ENCODE data around the gene VLDLR.

- TF ChIP-seq, protein P1, sequence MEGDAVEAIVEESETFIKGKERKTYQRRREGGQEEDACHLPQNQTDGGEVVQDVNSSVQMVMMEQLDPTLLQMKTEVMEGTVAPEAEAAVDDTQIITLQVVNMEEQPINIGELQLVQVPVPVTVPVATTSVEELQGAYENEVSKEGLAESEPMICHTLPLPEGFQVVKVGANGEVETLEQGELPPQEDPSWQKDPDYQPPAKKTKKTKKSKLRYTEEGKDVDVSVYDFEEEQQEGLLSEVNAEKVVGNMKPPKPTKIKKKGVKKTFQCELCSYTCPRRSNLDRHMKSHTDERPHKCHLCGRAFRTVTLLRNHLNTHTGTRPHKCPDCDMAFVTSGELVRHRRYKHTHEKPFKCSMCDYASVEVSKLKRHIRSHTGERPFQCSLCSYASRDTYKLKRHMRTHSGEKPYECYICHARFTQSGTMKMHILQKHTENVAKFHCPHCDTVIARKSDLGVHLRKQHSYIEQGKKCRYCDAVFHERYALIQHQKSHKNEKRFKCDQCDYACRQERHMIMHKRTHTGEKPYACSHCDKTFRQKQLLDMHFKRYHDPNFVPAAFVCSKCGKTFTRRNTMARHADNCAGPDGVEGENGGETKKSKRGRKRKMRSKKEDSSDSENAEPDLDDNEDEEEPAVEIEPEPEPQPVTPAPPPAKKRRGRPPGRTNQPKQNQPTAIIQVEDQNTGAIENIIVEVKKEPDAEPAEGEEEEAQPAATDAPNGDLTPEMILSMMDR (IDR thresholded peaks at IDR 0.05) = no peak
- no peak for TF ChIP-seq POLR2A (IDR thresholded peaks at IDR 0.05)
Measured at GRCh38 chr9:2602704-2603116, 18.9 kb upstream of the VLDLR start.
